Measurements from ENCODE around the gene FUT8.

FUT8 gene

DNA sequence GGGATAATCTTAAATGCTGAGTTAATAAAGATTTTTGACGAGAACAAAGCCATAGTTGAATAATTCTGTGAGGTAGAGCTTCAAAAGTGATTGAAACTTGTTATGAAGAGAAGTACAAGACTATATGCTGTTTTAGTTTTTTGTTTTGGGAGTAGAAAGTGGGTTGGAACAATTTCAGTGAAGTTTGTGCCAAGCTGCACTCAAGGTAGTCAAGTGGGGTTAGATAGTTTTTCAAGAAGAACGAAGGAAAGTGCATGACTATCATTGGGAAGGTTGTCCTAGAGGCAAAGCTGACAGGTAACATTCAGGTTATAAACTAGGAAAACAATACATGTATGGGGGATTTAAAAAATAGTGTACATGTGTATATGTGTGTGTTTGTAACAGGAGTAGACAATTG is 16.2 kb downstream of the FUT8 start:
- DNase-seq (ENCODE audit: low spot score): no peak
- no peak for TF ChIP-seq CTCF (IDR thresholded peaks at IDR 0.05; ENCODE audit: extremely low read depth, missing control alignments)

DNA sequence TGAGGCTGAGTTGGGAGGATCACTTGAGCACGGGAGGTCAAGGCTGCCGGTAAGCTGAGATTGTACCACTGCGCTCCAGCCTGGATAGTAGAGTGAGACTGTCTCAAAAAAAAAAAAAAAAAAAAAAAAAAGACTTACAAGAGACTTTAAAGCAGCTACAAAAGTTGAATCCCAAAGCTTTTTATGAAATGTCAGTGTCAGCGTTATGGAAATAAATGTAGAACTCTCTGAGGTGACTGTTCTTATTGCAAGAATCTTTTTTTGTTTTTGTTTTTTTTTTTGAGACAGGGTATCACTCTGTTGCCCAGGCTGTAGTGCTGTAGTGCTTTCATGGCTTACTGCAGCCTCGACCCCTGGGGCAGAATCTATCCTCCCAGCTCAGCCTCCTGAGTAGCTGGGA is 17.2 kb downstream of the FUT8 start:
- DNase-seq (ENCODE audit: low spot score): no peak
- no peak for TF ChIP-seq CTCF (IDR thresholded peaks at IDR 0.05; ENCODE audit: extremely low read depth, missing control alignments)

GRCh38 chr14:65431245-65431644 is 18.7 kb downstream of the FUT8 start:
- no peak for TF ChIP-seq CTCF (IDR thresholded peaks at IDR 0.05; ENCODE audit: extremely low read depth, missing control alignments)
- DNase-seq (ENCODE audit: low spot score): no peak

- DNase-seq (ENCODE audit: low spot score): no peak
- no peak for TF ChIP-seq CTCF (IDR thresholded peaks at IDR 0.05; ENCODE audit: extremely low read depth, missing control alignments)
Observed at GRCh38 chr14:65431951-65432350, 19.4 kb downstream of the FUT8 start.

DNA sequence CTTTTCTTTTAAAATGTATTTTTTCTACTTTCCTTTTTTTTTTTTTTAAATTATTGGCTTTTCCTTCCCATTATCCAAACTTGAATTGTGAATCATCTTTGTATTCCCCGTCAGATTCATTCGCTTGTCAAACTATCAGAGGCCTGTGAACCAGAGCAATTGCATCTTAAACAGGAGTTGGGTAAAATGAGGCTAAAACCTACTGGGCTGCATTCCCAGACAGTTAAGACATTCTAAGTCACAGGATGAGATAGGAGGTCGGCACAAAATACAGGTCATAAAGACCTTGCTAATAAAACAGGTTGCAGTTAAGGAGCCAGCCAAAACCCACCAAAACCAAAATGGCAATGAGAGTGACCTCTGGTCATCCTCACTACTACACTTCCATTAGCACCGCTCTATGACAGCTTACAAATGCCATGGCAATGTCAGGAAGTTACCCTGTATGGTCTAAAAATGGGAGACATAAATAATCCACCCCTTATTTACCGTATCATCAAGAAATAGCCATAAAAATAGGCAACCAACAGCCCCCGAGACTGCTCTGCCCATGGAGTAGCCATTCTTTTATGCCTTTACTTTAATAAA is 19.9 kb downstream of the FUT8 start:
- no peak for DNase-seq (ENCODE audit: low spot score)
- no peak for TF ChIP-seq CTCF (IDR thresholded peaks at IDR 0.05; ENCODE audit: extremely low read depth, missing control alignments)

GRCh38 chr14:65433157-65433556 is 20.6 kb downstream of the FUT8 start:
- DNase-seq (ENCODE audit: low spot score): no peak
- TF ChIP-seq CTCF (IDR thresholded peaks at IDR 0.05; ENCODE audit: extremely low read depth, missing control alignments): no peak

- DNase-seq (ENCODE audit: low spot score): no peak
Observed at GRCh38 chr14:65433646-65434045, 21.1 kb downstream of the FUT8 start.

More at GRCh38 chr14:65433646-65434045, 21.1 kb downstream of the FUT8 start:
- no peak for TF ChIP-seq CTCF (IDR thresholded peaks at IDR 0.05; ENCODE audit: extremely low read depth, missing control alignments)
